Mucosa of stomach (tissue), 1 donor: Measurements from ENCODE around the gene PHOX2B.

Experiments used
- H3K27me3 ChIP-seq: one replicate; pipeline ENCODE4 v1.7.0; 2013; ENCODE audit warnings: mild to moderate bottlenecking, low read length; ENCODE audit not compliant: control insufficient read depth, insufficient read depth
- H3K36me3 ChIP-seq: one replicate; pipeline ENCODE4 v1.7.0; 2013; ENCODE audit warnings: low read length; ENCODE audit not compliant: control insufficient read depth, insufficient read depth
- H3K4me1 ChIP-seq: one replicate; pipeline ENCODE4 v1.7.0; 2013; ENCODE audit warnings: mild to moderate bottlenecking, low read length; ENCODE audit not compliant: control insufficient read depth, insufficient read depth
- H3K4me3 ChIP-seq: one replicate; pipeline ENCODE4 v1.7.0; 2013; ENCODE audit warnings: low read length
- H3K9ac ChIP-seq: one replicate; pipeline ENCODE4 v1.7.0; 2013; ENCODE audit warnings: mild to moderate bottlenecking, low read length, moderate library complexity
- H3K9me3 ChIP-seq: one replicate; pipeline ENCODE4 v1.7.0; 2013; ENCODE audit warnings: mild to moderate bottlenecking, low read length, moderate library complexity; ENCODE audit not compliant: control insufficient read depth
- donor health status: Pancreatic carcinoma.

Gene PHOX2B

DNA sequence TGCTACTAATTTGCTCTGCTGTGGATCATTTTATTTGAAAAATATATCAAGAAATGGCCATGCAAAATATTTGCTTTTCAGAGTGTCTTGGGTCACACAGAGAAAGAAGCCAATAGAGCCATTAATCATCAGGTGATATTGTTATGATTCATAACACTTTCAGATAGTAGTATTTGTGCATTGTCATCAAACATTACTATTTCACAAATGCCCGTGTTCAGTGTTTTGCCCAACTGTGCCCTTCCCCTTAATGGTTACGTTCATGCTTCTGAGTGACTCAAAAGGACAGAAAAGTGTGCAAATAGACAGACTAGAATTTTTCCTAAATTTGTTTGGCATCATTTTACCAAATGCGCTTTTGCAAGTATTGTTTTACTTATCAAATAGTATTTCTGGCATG is 46.5 kb downstream of the PHOX2B start:
- no peaks in the 10 kb centered on the region for H3K36me3 ChIP-seq
- no peaks in the 10 kb centered on the region for H3K9me3 ChIP-seq
- peaks cover 5% of the 10 kb centered on the region for H3K27me3 ChIP-seq
- no peak overlapping the region for H3K9ac ChIP-seq
- H3K4me3 ChIP-seq, result no peak overlapping the region
- no peaks in the 10 kb centered on the region for H3K4me1 ChIP-seq

DNA sequence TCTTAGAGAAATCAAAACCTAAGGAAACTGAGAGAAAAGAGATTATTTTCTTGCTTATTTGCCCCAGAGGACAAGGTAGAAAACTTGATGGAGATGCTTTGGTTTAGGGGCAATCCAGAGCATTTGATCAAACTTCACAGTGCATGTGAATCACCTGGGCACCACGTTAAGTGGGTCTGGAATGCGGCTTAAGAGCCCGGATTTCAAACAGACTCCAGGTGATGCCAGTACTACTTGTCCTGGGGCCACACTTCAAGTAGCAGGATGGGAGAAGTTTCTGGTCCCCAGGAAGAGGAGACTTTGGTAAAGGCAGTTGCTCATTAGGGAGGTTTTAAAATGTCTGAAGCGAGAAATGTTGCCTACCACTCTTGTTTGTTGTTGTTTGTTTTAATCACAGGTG is 51.8 kb downstream of the PHOX2B start:
- Histone ChIP-seq H3K9ac (no peak overlapping the region), H3K4me3 (no peak overlapping the region), H3K4me1 (no peaks in the 10 kb centered on the region), H3K9me3 (no peaks in the 10 kb centered on the region), H3K36me3 (no peaks in the 10 kb centered on the region), H3K27me3 (no peaks in the 10 kb centered on the region)

DNA sequence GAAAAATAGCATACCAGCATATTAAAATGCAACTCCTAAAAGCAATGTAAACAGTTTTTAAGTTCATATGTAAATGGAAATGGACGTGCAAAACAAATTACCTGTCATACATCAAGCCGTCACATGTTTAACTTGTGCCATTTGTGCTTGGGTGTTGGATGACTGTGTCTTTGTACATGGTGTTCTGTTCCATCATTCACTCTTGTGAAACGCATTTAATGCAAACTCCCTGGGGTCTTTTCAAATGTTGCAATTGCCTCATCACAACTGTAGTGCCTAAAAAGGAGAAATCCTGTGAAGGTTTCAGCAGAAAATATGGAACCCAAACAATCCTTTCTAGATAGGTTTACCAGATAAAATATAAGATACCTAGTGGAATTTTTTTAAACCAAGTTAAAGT is 52.4 kb downstream of the PHOX2B start:
- Histone ChIP-seq H3K9ac (no peak overlapping the region), H3K9me3 (no peaks in the 10 kb centered on the region), H3K4me3 (no peak overlapping the region), H3K27me3 (no peaks in the 10 kb centered on the region), H3K36me3 (no peaks in the 10 kb centered on the region), H3K4me1 (no peaks in the 10 kb centered on the region)
